HepG2 (cell line): Measurements from ENCODE around the gene DMKN. TPM values are rescaled to one million over a fixed set of nuclear protein-coding genes. Genes with fewer than 3 reads are reported as not detected.

Source experiments
- ATAC-seq: fragments of 200-7000 bp; cut with Tn5 transposase; 3 replicates; pipeline ENCODE4 v1.9.1; 2020; ENCODE audit warnings: mild to moderate bottlenecking, moderate library complexity
- BruUV-seq: library from RNA; stranded (reverse); fragments of 400-500 nt; replicated peaks from 2 replicates; lab custom pipeline; 2021; lab: Mats Ljungman, UMichigan
- CTCF ChIA-PET: fragments of 300-600 bp; formaldehyde crosslinking; extraction: SDS; loops from one replicate; lab custom pipeline; 2021; ENCODE audit warnings: low total read pairs, inconsistent platforms, low intra/inter-chr PET ratio; lab: Yijun Ruan, JAX
- POLR2A ChIA-PET: fragments of 350-600 bp; sonication (Branson Sonifier 250); formaldehyde crosslinking; loops from one replicate; lab custom pipeline; 2020; ENCODE audit warnings: antibody characterized with exemption, inconsistent platforms; lab: Yijun Ruan, JAX
- DNase-seq: peaks from one replicate; pipeline ENCODE4 v3.0.0-alpha.2; 2015; ENCODE audit warnings: low spot score
- FAIRE-seq: peaks from 3 replicates; lab custom pipeline; 2011; peaks lifted over from hg19 to GRCh38; lab: Jason Lieb, UNC
- H2AFZ ChIP-seq: one replicate; pipeline ENCODE4 v1.6.1; 2011; ENCODE audit warnings: low read length, inconsistent platforms
- H3K27ac ChIP-seq: fragments of 300-600 bp; 3 replicates; pipeline ENCODE4 v1.8.0; 2011; ENCODE audit warnings: mixed run types, mild to moderate bottlenecking, mixed read lengths, low read length, inconsistent platforms; ENCODE audit not compliant: insufficient read depth; ENCODE audit errors: extremely low read length
- H3K27me3 ChIP-seq, 2 experiments: fragments of 200-600 bp in 1 of 2; 2 replicates in 1 of 2; 3 replicates in 1 of 2; pipeline versions ENCODE4 v1.6.0 to v1.8.0; 2011; ENCODE audit warnings: low read length in 2 of 2, mild to moderate bottlenecking in 2 of 2, moderate library complexity in 2 of 2, inconsistent platforms in 1 of 2; ENCODE audit not compliant: insufficient read depth in 2 of 2, control insufficient read depth in 1 of 2
- H3K36me3 ChIP-seq, 2 experiments: fragments of 200-600 bp in 1 of 2; replicated peaks in 1 of 2; 2 replicates in 1 of 2; 3 replicates in 1 of 2; pipeline versions ENCODE4 v1.5.1 to v1.8.0; 2011; ENCODE audit warnings: low read length in 2 of 2, inconsistent platforms in 1 of 2; ENCODE audit not compliant: insufficient read depth in 2 of 2, control insufficient read depth in 1 of 2
- H3K4me1 ChIP-seq: 2 replicates; pipeline ENCODE4 v1.5.1; 2012; ENCODE audit warnings: low read length, inconsistent platforms; ENCODE audit not compliant: insufficient read depth
- H3K4me2 ChIP-seq: 2 replicates; pipeline ENCODE4 v1.6.0; 2011; ENCODE audit warnings: low read depth, low read length, inconsistent platforms
- H3K4me3 ChIP-seq, 3 experiments: fragments of 200-600 bp in 1 of 3; sonication (generic), shearing (Covaris generic) in 1 of 3; replicated peaks in 1 of 3; 2 replicates each; pipeline ENCODE4 v1.5.1; 2011 to 2016; ENCODE audit warnings: low read length in 3 of 3, inconsistent platforms in 2 of 3, low read depth in 2 of 3, mild to moderate bottlenecking in 2 of 3, control low read depth in 1 of 3, mixed read lengths in 1 of 3; ENCODE audit not compliant: insufficient read depth in 1 of 3
- H3K79me2 ChIP-seq: one replicate; pipeline ENCODE4 v1.6.1; 2011; ENCODE audit warnings: low read length, inconsistent platforms; ENCODE audit not compliant: insufficient read depth
- H3K9ac ChIP-seq: 2 replicates; pipeline ENCODE4 v1.6.0; 2011; ENCODE audit warnings: mild to moderate bottlenecking, low read depth, low read length, inconsistent platforms; ENCODE audit not compliant: insufficient read depth
- H3K9me3 ChIP-seq: 2 replicates; pipeline ENCODE4 v1.5.1; 2012; ENCODE audit warnings: mild to moderate bottlenecking, low read length
- H4K20me1 ChIP-seq: 2 replicates; pipeline ENCODE4 v1.6.0; 2011; ENCODE audit warnings: inconsistent platforms, mild to moderate bottlenecking, low read length, moderate library complexity; ENCODE audit not compliant: insufficient read depth
- HDAC6 ChIP-seq: fragments of 200-600 bp; sonication (generic); IDR thresholded peaks from 2 replicates; pipeline ENCODE4 v1.7.0; 2017; ENCODE audit warnings: mild to moderate bottlenecking, antibody characterized with exemption, low read length, low read depth
- HHEX ChIP-seq: IDR thresholded peaks from 2 replicates; pipeline ENCODE4 v1.6.1; 2016; ENCODE audit warnings: control low read depth
- PPARG ChIP-seq: conservative IDR thresholded peaks from 2 replicates; pipeline ENCODE4 v1.6.1; 2016; ENCODE audit warnings: missing biosample characterization, missing genetic modification reagents
- PREB ChIP-seq: sonication (generic); formaldehyde crosslinking; IDR thresholded peaks from 2 replicates; pipeline ENCODE4 v1.4.0; 2020; ENCODE audit warnings: missing genetic modification reagents
- SMAD1 ChIP-seq: sonication (generic); formaldehyde crosslinking; IDR thresholded peaks from 2 replicates; pipeline ENCODE4 v1.4.0; 2020; ENCODE audit warnings: missing genetic modification reagents, low read depth, mild to moderate bottlenecking, borderline replicate concordance
- ZBTB1 ChIP-seq: sonication (generic); formaldehyde crosslinking; IDR thresholded peaks from 2 replicates; pipeline ENCODE4 v1.4.0; 2020; ENCODE audit warnings: missing genetic modification reagents, borderline replicate concordance
- ZGPAT ChIP-seq: IDR thresholded peaks from 2 replicates; pipeline ENCODE4 v1.6.1; 2016; ENCODE audit warnings: mild to moderate bottlenecking
- ZNF333 ChIP-seq: sonication (generic); formaldehyde crosslinking; IDR thresholded peaks from 2 replicates; pipeline ENCODE4 v1.4.0; 2020; ENCODE audit warnings: mild to moderate bottlenecking, missing genetic modification reagents, borderline replicate concordance
- WGBS: methylation state at CpG from one replicate; pipeline ENCODE4 v1.1.6; 2017; ENCODE audit warnings: low lambda C conversion rate; 5-methylcytosine and 5-hydroxymethylcytosine counted together
- in situ Hi-C: cut with HindIII; loops from 2 replicates; pipeline ENCODE4 v1.10.0; 2017; ENCODE audit warnings: low pct_unique_long_range_greater_than_20kb; ENCODE audit not compliant: extremely low pct_ligation_motif_present
- intact Hi-C: fragments of 100-400 bp; cut with micrococcal nuclease; formaldehyde crosslinking; loops from one replicate; pipeline ENCODE4 v1.10.0; 2022; ENCODE audit not compliant: unreplicated experiment
- polyA plus RNA-seq, 8 experiments: library from polyadenylated mRNA; depleted of rRNA in 3 of 8; stranded (reverse) in 7 of 8; unstranded in 1 of 8; fragments of >200 nt; fragmentation: Illumina TruSeq in 4 of 8; extraction: Trizol in 4 of 8; gene quantifications; 2 replicates each; pipeline versions ENCODE4 v1.2.1 to v1.2.3, GENCODE V29; 2011 to 2016; ENCODE audit warnings: low read depth in 4 of 8, missing spikeins in 1 of 8, mixed read lengths in 1 of 8; ENCODE audit not compliant: insufficient read depth in 1 of 8
- total RNA-seq, 5 experiments: library from RNA; depleted of rRNA; stranded (reverse); fragments of >200 nt; fragmentation: Illumina TruSeq; extraction: Trizol; gene quantifications; 2 replicates each; pipeline ENCODE4 v1.2.3, GENCODE V29; 2016; ENCODE audit warnings: low read depth in 1 of 5
- TF ChIP-seq, protein P1 (sequence below), 2 experiments: sonication (generic) in 1 of 2; formaldehyde crosslinking in 1 of 2; IDR thresholded peaks; 2 replicates each; pipeline versions ENCODE4 v1.4.0 to v1.6.1; 2016 to 2020; ENCODE audit warnings: borderline replicate concordance in 1 of 2, low read depth in 1 of 2, mild to moderate bottlenecking in 1 of 2, missing genetic modification reagents in 1 of 2

DMKN gene
- total and polyA plus RNA-seq, 2 of the 13 experiments (the other 11 are each of a cell fraction or from before 2014, with no cell fraction given): 50.8 to 57.1 TPM

DNA sequence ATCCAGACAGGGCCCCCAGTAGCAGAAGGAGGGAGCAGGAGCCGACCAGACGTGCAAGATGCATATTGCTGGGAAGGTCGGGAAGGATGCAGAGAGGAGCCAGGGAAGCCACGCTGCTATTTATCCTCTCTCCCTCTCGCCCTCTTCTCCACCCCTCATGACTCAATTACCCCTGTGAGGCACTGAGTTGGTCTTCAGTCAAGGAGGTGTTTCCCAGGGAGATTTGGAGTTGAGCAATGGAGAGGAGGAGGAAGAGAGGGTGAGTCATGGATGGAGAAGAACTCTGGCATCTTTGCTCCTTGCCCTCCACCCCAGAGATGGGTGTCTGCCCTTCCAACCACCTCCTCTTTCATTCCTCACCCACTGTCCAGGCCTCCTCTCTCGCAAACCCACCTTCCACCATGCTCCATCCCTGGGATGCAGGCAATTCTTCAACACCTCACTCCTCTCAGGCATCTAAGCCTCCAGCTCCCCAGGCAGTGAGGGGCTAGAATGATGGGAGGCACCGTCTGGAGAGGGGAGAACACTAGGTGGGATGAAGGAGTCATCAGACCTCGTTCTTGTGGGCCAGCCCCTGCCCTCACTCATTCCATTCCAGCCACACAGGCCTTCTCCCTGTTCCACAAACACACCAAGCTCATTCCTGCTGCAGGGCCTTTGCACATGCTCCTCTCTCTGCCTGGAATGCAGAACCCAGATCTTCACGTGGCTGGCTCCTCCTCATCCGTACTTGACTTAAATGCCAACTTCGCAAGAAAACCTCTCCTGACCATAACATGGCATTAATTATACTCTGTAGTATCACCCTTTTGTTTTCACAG, 15.0 kb upstream of the DMKN start, which contains the start of gene SBSN:
Gene SBSN, minus strand, starts transcription at position 94 of the 821 bp plus-strand sequence. Its CDS starts 30 bp downstream, at position 64.
- peaks cover 27% of the 10 kb centered on the region for H3K4me1 ChIP-seq
- no peaks in the 10 kb centered on the region for H3K36me3 ChIP-seq
- no peak within 1 kb of the TSS for H3K4me2 ChIP-seq
- H3K27ac ChIP-seq: no peak within 1 kb of the TSS
- CTCF ChIA-PET: no interaction called here
- H3K9me3 ChIP-seq: no peaks in the 10 kb centered on the region
- H2AFZ ChIP-seq: no peak within 1 kb of the TSS
- FAIRE-seq (no peak), DNase-seq (no peak), ATAC-seq (no peak)
- no peaks in the 10 kb centered on the region for H4K20me1 ChIP-seq
- 8% methylated on average over 11 of the region's 11 CpGs for WGBS
- no TSS peak for BruUV-seq
- peaks cover 10 to 33% of the 10 kb centered on the region in 2 experiments for H3K27me3 ChIP-seq
- no peaks in the 10 kb centered on the region for H3K79me2 ChIP-seq
- in situ Hi-C loops (no loop called here), intact Hi-C loops (no loop called here)
- no peak within 1 kb of the TSS for H3K9ac ChIP-seq
- no peak within 1 kb of the TSS for H3K4me3 ChIP-seq
- POLR2A ChIA-PET: no interaction called here
- TF ChIP-seq ZBTB1: no peak
- no peak for TF ChIP-seq HHEX (CRISPR knock-in tag)
- TF ChIP-seq, protein P1, sequence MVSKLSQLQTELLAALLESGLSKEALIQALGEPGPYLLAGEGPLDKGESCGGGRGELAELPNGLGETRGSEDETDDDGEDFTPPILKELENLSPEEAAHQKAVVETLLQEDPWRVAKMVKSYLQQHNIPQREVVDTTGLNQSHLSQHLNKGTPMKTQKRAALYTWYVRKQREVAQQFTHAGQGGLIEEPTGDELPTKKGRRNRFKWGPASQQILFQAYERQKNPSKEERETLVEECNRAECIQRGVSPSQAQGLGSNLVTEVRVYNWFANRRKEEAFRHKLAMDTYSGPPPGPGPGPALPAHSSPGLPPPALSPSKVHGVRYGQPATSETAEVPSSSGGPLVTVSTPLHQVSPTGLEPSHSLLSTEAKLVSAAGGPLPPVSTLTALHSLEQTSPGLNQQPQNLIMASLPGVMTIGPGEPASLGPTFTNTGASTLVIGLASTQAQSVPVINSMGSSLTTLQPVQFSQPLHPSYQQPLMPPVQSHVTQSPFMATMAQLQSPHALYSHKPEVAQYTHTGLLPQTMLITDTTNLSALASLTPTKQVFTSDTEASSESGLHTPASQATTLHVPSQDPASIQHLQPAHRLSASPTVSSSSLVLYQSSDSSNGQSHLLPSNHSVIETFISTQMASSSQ (IDR thresholded peaks at IDR 0.05; ENCODE audit: low read depth): no peak
- TF ChIP-seq, protein P1 (CRISPR knock-in tag; IDR thresholded peaks at IDR 0.05; ENCODE audit: borderline replicate concordance): no peak
- TF ChIP-seq PREB (CRISPR knock-in tag): no peak
- no peak for TF ChIP-seq ZGPAT (CRISPR knock-in tag)
- TF ChIP-seq PPARG (CRISPR knock-in tag): no peak
- TF ChIP-seq ZNF333: no peak
- no peak for TF ChIP-seq SMAD1 (CRISPR knock-in tag)
- TF ChIP-seq HDAC6: no peak
